ENCODE measurements around the gene DIPK1C. TPM values are rescaled to one million over a fixed set of nuclear protein-coding genes. Genes with fewer than 3 reads are reported as not detected.

Gene DIPK1C
- total RNA-seq, 1 experiment from 2014 or later: 0.26 TPM

GRCh38 chr18:74456017-74456348 lies 1.1 kb downstream of the DIPK1C start:
- intact Hi-C loops (cut with micrococcal nuclease; ENCODE audit: unreplicated experiment) (no loop called here), in situ Hi-C loops (cut with HindIII; ENCODE audit: low pct_unique_long_range_greater_than_20kb, low sequenced_read_pairs) (no loop called here)
- no peaks in the 10 kb centered on the region for H3K36me3 ChIP-seq (ENCODE audit: control insufficient read depth, insufficient read depth, low read length)
- no peak overlapping the region for H3K27ac ChIP-seq (ENCODE audit: low read length)
- no TSS peak for BruUV-seq (replicated peaks)
- ChIA-PET CTCF (no interaction called here), POLR2A (interaction anchor here (0.6 kb wide), 1 partner anchor 17 kb away, joined by 3 read pairs; no protein-coding TSS in a partner anchor)
- no peaks in the 10 kb centered on the region; the same call in 1 of the 2 replicates for H3K4me1 ChIP-seq (ENCODE audit: control insufficient read depth, insufficient read depth, low read length)
- H3K27me3 ChIP-seq (ENCODE audit: control insufficient read depth, insufficient read depth, low read length): peaks cover 36% of the 10 kb centered on the region
- no peaks in the 10 kb centered on the region for H3K9me3 ChIP-seq (ENCODE audit: control insufficient read depth, insufficient read depth, low read depth, low read length)
- TF ChIP-seq CTCF (IDR thresholded peaks at IDR 0.05): no peak
- no peak for TF ChIP-seq SIN3A (IDR thresholded peaks at IDR 0.05; ENCODE audit: borderline replicate concordance, insufficient read depth, low read depth, low read length)
- no peak for TF ChIP-seq TCF7L2 (IDR thresholded peaks at IDR 0.05; ENCODE audit: low read depth, low read length)
- no peak for TF ChIP-seq REST (IDR thresholded peaks at IDR 0.05; ENCODE audit: insufficient read depth in 1 of 2, low read depth in 2 of 2, low read length in 1 of 2)
- TF ChIP-seq POLR2AphosphoS5 (IDR thresholded peaks at IDR 0.05; ENCODE audit: low read depth, low read length): no peak
- H3K4me3 ChIP-seq (ENCODE audit: low read depth in 2 of 2, low read length in 2 of 2): peak overlapping the region; percentile 30 to 39
- ATAC-seq (no peak), DNase-seq (ENCODE audit: low read depth, low spot score) (no peak)

- H3K27ac ChIP-seq (ENCODE audit: low read length): no peak overlapping the region
- H3K4me1 ChIP-seq (ENCODE audit: control insufficient read depth, insufficient read depth, low read length): no peaks in the 10 kb centered on the region; the same call in 1 of the 2 replicates
- ChIA-PET CTCF (no interaction called here), POLR2A (no interaction called here)
- no peak for DNase-seq (ENCODE audit: low read depth, low spot score)
- H3K9me3 ChIP-seq (ENCODE audit: control insufficient read depth, insufficient read depth, low read depth, low read length): no peaks in the 10 kb centered on the region
- intact Hi-C loops (cut with micrococcal nuclease; ENCODE audit: unreplicated experiment) (no loop called here), in situ Hi-C loops (cut with HindIII; ENCODE audit: low pct_unique_long_range_greater_than_20kb, low sequenced_read_pairs) (no loop called here)
- no peak overlapping the region for H3K4me3 ChIP-seq (ENCODE audit: low read depth in 2 of 2, low read length in 2 of 2)
- H3K36me3 ChIP-seq (ENCODE audit: control insufficient read depth, insufficient read depth, low read length): no peaks in the 10 kb centered on the region
- no peak for ATAC-seq
- TF ChIP-seq POLR2AphosphoS5 (IDR thresholded peaks at IDR 0.05; ENCODE audit: low read depth, low read length) (no peak), REST (IDR thresholded peaks at IDR 0.05; ENCODE audit: insufficient read depth in 1 of 2, low read depth in 2 of 2, low read length in 1 of 2) (no peak), TCF7L2 (IDR thresholded peaks at IDR 0.05; ENCODE audit: low read depth, low read length) (no peak), CTCF (IDR thresholded peaks at IDR 0.05) (no peak)
- peaks cover 33% of the 10 kb centered on the region for H3K27me3 ChIP-seq (ENCODE audit: control insufficient read depth, insufficient read depth, low read length)
- no TSS peak for BruUV-seq (replicated peaks)
Observed at GRCh38 chr18:74455386-74455785, 1.7 kb downstream of the DIPK1C start.

Data from Panc1 (cell line).